ENCODE results near the gene PGF. TPM values are rescaled to one million over a fixed set of nuclear protein-coding genes. Genes with fewer than 3 reads are reported as not detected.

The PGF gene
- total and polyA plus RNA-seq, 2 of the 13 experiments (the other 11 are each of a cell fraction or from before 2014, with no cell fraction given), result 10.7 to 27.5 TPM

Other genes starting within 250 kb of the PGF start
- gene AREL1, start 242.5 kb downstream of the PGF start, total RNA-seq (2016; rRNA removed; fragmentation: Illumina TruSeq; extraction: Trizol), result 18.4 and 21.3 TPM in 2 replicates
- gene AREL1, start 242.5 kb downstream of the PGF start, polyA plus RNA-seq (2011; rRNA removed), result 25.4 and 29.6 TPM in 2 replicates
- gene FCF1, start 242.5 kb downstream of the PGF start, total RNA-seq (2016; rRNA removed; fragmentation: Illumina TruSeq; extraction: Trizol), result 44.4 and 70.8 TPM in 2 replicates
- 26.2 and 31.0 TPM in 2 replicates for gene FCF1, start 242.5 kb downstream of the PGF start, polyA plus RNA-seq (2011; rRNA removed)
- gene YLPM1, start 192.3 kb downstream of the PGF start, total RNA-seq (2016; rRNA removed; fragmentation: Illumina TruSeq; extraction: Trizol), result 21.9 and 37.6 TPM in 2 replicates
- gene YLPM1, start 192.3 kb downstream of the PGF start, polyA plus RNA-seq (2011; rRNA removed), result 6.0 and 6.7 TPM in 2 replicates
- gene PROX2, start 79.5 kb downstream of the PGF start, total RNA-seq (2016; rRNA removed; fragmentation: Illumina TruSeq; extraction: Trizol), result not detected in 2 replicates
- gene PROX2, start 79.5 kb downstream of the PGF start, polyA plus RNA-seq (2011; rRNA removed), result not detected in 2 replicates
- 56.5 and 69.9 TPM in 2 replicates for gene DLST, start 73.7 kb downstream of the PGF start, total RNA-seq (2016; rRNA removed; fragmentation: Illumina TruSeq; extraction: Trizol)
- 94.3 and 102 TPM in 2 replicates for gene DLST, start 73.7 kb downstream of the PGF start, polyA plus RNA-seq (2011; rRNA removed)
- 8.1 and 11.5 TPM in 2 replicates for gene RPS6KL1, start 32.3 kb downstream of the PGF start, total RNA-seq (2016; rRNA removed; fragmentation: Illumina TruSeq; extraction: Trizol)
- 6.5 and 10.3 TPM in 2 replicates for gene RPS6KL1, start 32.3 kb downstream of the PGF start, polyA plus RNA-seq (2011; rRNA removed)
- gene EIF2B2, start 47.3 kb upstream of the PGF start, total RNA-seq (2016; rRNA removed; fragmentation: Illumina TruSeq; extraction: Trizol), result 54.4 and 80.9 TPM in 2 replicates
- gene EIF2B2, start 47.3 kb upstream of the PGF start, polyA plus RNA-seq (2011; rRNA removed), result 71.7 and 78.6 TPM in 2 replicates
- 24.5 and 24.8 TPM in 2 replicates for gene MLH3, start 95.9 kb upstream of the PGF start, total RNA-seq (2016; rRNA removed; fragmentation: Illumina TruSeq; extraction: Trizol)
- 14.4 and 15.3 TPM in 2 replicates for gene MLH3, start 95.9 kb upstream of the PGF start, polyA plus RNA-seq (2011; rRNA removed)
- gene ACYP1, start 108.4 kb upstream of the PGF start, total RNA-seq (2016; rRNA removed; fragmentation: Illumina TruSeq; extraction: Trizol), result 9.7 and 11.1 TPM in 2 replicates
- 17.3 and 22.4 TPM in 2 replicates for gene ACYP1, start 108.4 kb upstream of the PGF start, polyA plus RNA-seq (2011; rRNA removed)
- gene ZC2HC1C, start 114.0 kb upstream of the PGF start, total RNA-seq (2016; rRNA removed; fragmentation: Illumina TruSeq; extraction: Trizol), result 3.3 and 5.3 TPM in 2 replicates
- 3.0 and 3.5 TPM in 2 replicates for gene ZC2HC1C, start 114.0 kb upstream of the PGF start, polyA plus RNA-seq (2011; rRNA removed)
- 16.5 and 29.4 TPM in 2 replicates for gene NEK9, start 171.5 kb upstream of the PGF start, total RNA-seq (2016; rRNA removed; fragmentation: Illumina TruSeq; extraction: Trizol)
- 27.3 and 32.1 TPM in 2 replicates for gene NEK9, start 171.5 kb upstream of the PGF start, polyA plus RNA-seq (2011; rRNA removed)
- gene TMED10, start 221.0 kb upstream of the PGF start, total RNA-seq (2016; rRNA removed; fragmentation: Illumina TruSeq; extraction: Trizol), result 183 and 311 TPM in 2 replicates
- gene TMED10, start 221.0 kb upstream of the PGF start, polyA plus RNA-seq (2011; rRNA removed), result 292 and 377 TPM in 2 replicates